Stimulated activated CD8-positive, alpha-beta memory T cell treated with anti-CD3 and anti-CD28 coated beads, Interleukin-15, amount 100 ng/mL, for 24 hours (primary cell): ENCODE data around the gene STARD10.
"Not testable (repeated sequence)": the region's sequence is repeated elsewhere in the genome, so short reads cannot be mapped to it uniquely, and the experiment has no call there.

Experiments used
- DNase-seq: peaks from one replicate; pipeline ENCODE4 v3.0.0-alpha.2; 2020; ENCODE audit warnings: low read depth

STARD10 gene

GRCh38 chr11:72807792-72808191 lies 13.9 kb upstream of the STARD10 start:
- no peak for DNase-seq

- DNase-seq, result no peak
Observed at GRCh38 chr11:72807021-72807693, 13.3 kb upstream of the STARD10 start.

GRCh38 chr11:72806378-72806777 lies 12.5 kb upstream of the STARD10 start:
- DNase-seq, result not testable (repeated sequence)

- DNase-seq, result no peak
Observed at GRCh38 chr11:72805216-72805615, 11.4 kb upstream of the STARD10 start.

GRCh38 chr11:72802822-72803221 lies 9.0 kb upstream of the STARD10 start:
- no peak for DNase-seq

- no peak for DNase-seq
Observed at GRCh38 chr11:72799441-72799840, 5.6 kb upstream of the STARD10 start.

- DNase-seq, result no peak
Observed at GRCh38 chr11:72798361-72798760, 4.5 kb upstream of the STARD10 start.

- DNase-seq, result no peak
Observed at GRCh38 chr11:72793076-72793424, 797 bp downstream of the STARD10 start.

GRCh38 chr11:72792437-72793021 lies 1.3 kb downstream of the STARD10 start:
- no peak for DNase-seq

- not testable (repeated sequence) for DNase-seq
Observed at GRCh38 chr11:72791228-72791627, 2.6 kb downstream of the STARD10 start.

- DNase-seq, result no peak
Observed at GRCh38 chr11:72789493-72790131, 4.2 kb downstream of the STARD10 start.

- no peak for DNase-seq
Observed at GRCh38 chr11:72788241-72788640, 5.6 kb downstream of the STARD10 start.

- DNase-seq, result no peak
Observed at GRCh38 chr11:72787216-72788104, 6.4 kb downstream of the STARD10 start.

GRCh38 chr11:72786305-72787215 lies 7.3 kb downstream of the STARD10 start:
- DNase-seq, result no peak

GRCh38 chr11:72784662-72785061 lies 9.2 kb downstream of the STARD10 start:
- no peak for DNase-seq

GRCh38 chr11:72783144-72783905 lies 10.5 kb downstream of the STARD10 start:
- DNase-seq, result no peak

- DNase-seq, result no peak
Observed at GRCh38 chr11:72782081-72782920, 11.5 kb downstream of the STARD10 start.

- DNase-seq, result peak; percentile 23
Observed at GRCh38 chr11:72781313-72782080, 12.3 kb downstream of the STARD10 start.

GRCh38 chr11:72781063-72781312 lies 12.9 kb downstream of the STARD10 start:
- DNase-seq, result no peak
